Body of pancreas (tissue), 4 donors: ENCODE measurements around the gene FBRSL1. TPM values are rescaled to one million over a fixed set of nuclear protein-coding genes. Genes with fewer than 3 reads are reported as not detected.

Experiments
- ATAC-seq: fragments of 150-250 bp; one replicate; pipeline ENCODE4 v1.9.1; 2016
- DNase-seq, 4 donors: peaks; one replicate each; pipeline ENCODE4 v3.0.0-alpha.2; 2019
- H3K27ac ChIP-seq, 4 donors: fragments of 200-600 bp; sonication (generic); 1 replicate in 3 of 4; 2 replicates in 1 of 4; pipeline versions ENCODE4 v1.5.1 to v1.6.1; 2016 to 2019; ENCODE audit warnings: mild to moderate bottlenecking in 1 of 4, mixed read lengths in 1 of 4, moderate library complexity in 1 of 4
- H3K27me3 ChIP-seq, 2 donors: fragments of 200-600 bp; sonication (generic); one replicate each; pipeline ENCODE4 v1.6.0; 2016; ENCODE audit warnings: mild to moderate bottlenecking in 1 of 2
- H3K36me3 ChIP-seq, 2 donors: fragments of 200-600 bp; sonication (generic); replicated peaks in 1 of 2; 2 replicates each; pipeline ENCODE4 v1.5.1; 2016; ENCODE audit warnings: low read depth in 2 of 2; ENCODE audit not compliant: insufficient read depth in 1 of 2
- H3K4me1 ChIP-seq: fragments of 200-600 bp; sonication (generic); one replicate; pipeline ENCODE4 v1.6.0; 2016
- H3K4me3 ChIP-seq, 2 donors: fragments of 200-600 bp; sonication (generic); 1 replicate in 1 of 2; 2 replicates in 1 of 2; pipeline ENCODE4 v1.5.1; 2016 to 2019
- H3K9me3 ChIP-seq, 3 donors: fragments of 200-600 bp; sonication (generic); 1 replicate in 2 of 3; 2 replicates in 1 of 3; pipeline ENCODE4 v1.5.1; 2016
- CTCF ChIP-seq, 7 experiments: fragments of 450-650 bp in 4 of 7; fragments of 200-600 bp in 3 of 7; sonication (generic) in 3 of 7; IDR thresholded peaks; one replicate each; pipeline ENCODE4 v1.5.1; 2016 to 2019; ENCODE audit warnings: antibody characterized with exemption in 7 of 7
- POLR2A ChIP-seq, 3 donors: fragments of 450-650 bp; IDR thresholded peaks; one replicate each; pipeline ENCODE4 v1.6.1; 2016; ENCODE audit warnings: antibody characterized with exemption in 3 of 3, mild to moderate bottlenecking in 2 of 3
- WGBS, 2 donors: methylation state at CpG; one replicate each; pipeline ENCODE4 v1.1.5; 2017; 5-methylcytosine and 5-hydroxymethylcytosine counted together
- intact Hi-C: fragments of 100-400 bp; cut with DNase I; formaldehyde crosslinking; loops from one replicate; pipeline ENCODE4 v1.15.1; 2023
- total RNA-seq, 2 donors: library from RNA; depleted of rRNA; stranded (reverse); fragments of >200 nt; gene quantifications; one replicate each; pipeline ENCODE4 v1.1.0, GENCODE V29; 2016

The FBRSL1 gene
- total RNA-seq, 2 donors from 2014 or later = 29.8 to 50.1 TPM

GRCh38 chr12:132551641-132552031, 61.7 kb downstream of the FBRSL1 start:
- Histone ChIP-seq H3K36me3 (no peaks in the 10 kb centered on the region), H3K9me3 (no peaks in the 10 kb centered on the region), H3K27ac (no peak overlapping the region), H3K27me3 (no peaks in the 10 kb centered on the region), H3K4me3 (no peak overlapping the region), H3K4me1 (no peaks in the 10 kb centered on the region)
- TF ChIP-seq POLR2A (IDR thresholded peaks at IDR 0.05) (no peak), CTCF (IDR thresholded peaks at IDR 0.05) (no peak)
- intact Hi-C loops = no loop called here
- ATAC-seq (no peak), DNase-seq (no peak)
- 90 to 94% methylated on average over 10 to 16 of the region's 16 CpGs for WGBS, 2 donors

GRCh38 chr12:132554845-132555630, 65.1 kb downstream of the FBRSL1 start:
- intact Hi-C loops = no loop called here
- 88 to 90% methylated on average over 13 to 53 of the region's 53 CpGs for WGBS, 2 donors
- no peaks in the 10 kb centered on the region for H3K9me3 ChIP-seq
- H3K4me3 ChIP-seq = no peak overlapping the region
- no peak overlapping the region for H3K27ac ChIP-seq
- no peaks in the 10 kb centered on the region for H3K36me3 ChIP-seq
- ATAC-seq (no peak), DNase-seq (peak in 2 of 4 donors; percentile 27 to 52)
- TF ChIP-seq CTCF (IDR thresholded peaks at IDR 0.05) = peak in 4 of 7 experiments; percentile 23 to 35 (median 32)
- TF ChIP-seq POLR2A (IDR thresholded peaks at IDR 0.05) = no peak
- H3K4me1 ChIP-seq = peaks cover 11% of the 10 kb centered on the region
- H3K27me3 ChIP-seq = no peaks in the 10 kb centered on the region

GRCh38 chr12:132555686-132556085, 65.7 kb downstream of the FBRSL1 start:
- Histone ChIP-seq H3K27me3 (no peaks in the 10 kb centered on the region), H3K9me3 (no peaks in the 10 kb centered on the region), H3K36me3 (no peaks in the 10 kb centered on the region), H3K4me1 (peaks cover 16% of the 10 kb centered on the region), H3K4me3 (no peak overlapping the region), H3K27ac (no peak overlapping the region)
- TF ChIP-seq POLR2A (IDR thresholded peaks at IDR 0.05) = no peak
- TF ChIP-seq CTCF (IDR thresholded peaks at IDR 0.05) = no peak
- ATAC-seq (no peak), DNase-seq (no peak)
- intact Hi-C loops = no loop called here
- 89 to 95% methylated on average over 6 to 12 of the region's 13 CpGs for WGBS, 2 donors

- no peak for DNase-seq
Observed at GRCh38 chr12:132556216-132556615, 66.3 kb downstream of the FBRSL1 start.

More at GRCh38 chr12:132556216-132556615, 66.3 kb downstream of the FBRSL1 start:
- intact Hi-C loops = no loop called here
- 86 to 98% methylated on average over 9 to 13 of the region's 16 CpGs for WGBS, 2 donors
- no peak for TF ChIP-seq POLR2A (IDR thresholded peaks at IDR 0.05)
- no peak for TF ChIP-seq CTCF (IDR thresholded peaks at IDR 0.05)
- H3K36me3 ChIP-seq = no peaks in the 10 kb centered on the region
- no peak overlapping the region for H3K4me3 ChIP-seq
- H3K9me3 ChIP-seq = no peaks in the 10 kb centered on the region
- peaks cover 21% of the 10 kb centered on the region for H3K4me1 ChIP-seq
- ATAC-seq = no peak
- no peak overlapping the region for H3K27ac ChIP-seq
- no peaks in the 10 kb centered on the region for H3K27me3 ChIP-seq
